GM19397 (cell line): Measurements from ENCODE around the gene INTS3.

Experiments used
- ATAC-seq: cut with Tn5 transposase; IDR thresholded peaks from one replicate; pipeline ENCODE4 v1.9.1; 2021; ENCODE audit warnings: mild to moderate bottlenecking, moderate library complexity; ENCODE audit not compliant: unreplicated experiment

Gene INTS3

GRCh38 chr1:153795934-153796785, 68.3 kb downstream of the INTS3 start:
- ATAC-seq, result no peak

GRCh38 chr1:153796786-153797659, 69.2 kb downstream of the INTS3 start:
- peak; percentile 55 for ATAC-seq

DNA sequence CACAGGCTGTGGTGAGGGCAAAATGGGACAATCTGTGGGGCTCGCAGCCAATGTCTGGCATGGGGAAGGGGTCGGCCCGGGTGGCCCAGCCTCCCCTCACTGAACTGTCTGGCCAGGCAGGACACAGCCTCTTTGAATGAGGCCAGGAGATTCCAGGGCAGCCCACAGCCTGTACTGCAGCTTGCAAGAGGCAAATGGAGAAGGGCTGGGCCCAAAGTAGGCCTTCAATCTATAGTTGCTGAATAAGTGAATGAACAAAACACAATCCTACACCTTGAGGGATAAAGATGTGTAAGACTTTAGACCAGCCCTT, 70.6 kb downstream of the INTS3 start:
- no peak for ATAC-seq

DNA sequence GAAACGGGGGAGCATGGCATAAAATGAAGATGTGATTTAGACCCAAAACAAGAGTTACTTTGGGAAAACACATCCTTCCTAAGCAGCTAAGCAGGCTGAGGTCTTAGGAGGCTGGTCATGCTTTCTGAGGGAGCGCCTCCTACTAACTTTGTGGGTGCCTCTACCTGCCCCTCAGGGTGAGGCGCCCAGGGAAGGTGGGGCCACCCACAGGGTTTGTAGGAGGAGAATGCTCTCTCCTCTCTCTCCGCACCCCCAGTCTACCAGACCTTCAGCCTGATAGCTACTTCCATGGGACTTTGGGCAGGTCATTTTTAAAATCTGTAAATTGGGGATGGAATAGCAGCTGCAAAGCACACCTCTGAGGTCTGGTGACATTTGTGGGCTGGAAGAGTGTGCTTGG, 71.2 kb downstream of the INTS3 start:
- no peak for ATAC-seq

DNA sequence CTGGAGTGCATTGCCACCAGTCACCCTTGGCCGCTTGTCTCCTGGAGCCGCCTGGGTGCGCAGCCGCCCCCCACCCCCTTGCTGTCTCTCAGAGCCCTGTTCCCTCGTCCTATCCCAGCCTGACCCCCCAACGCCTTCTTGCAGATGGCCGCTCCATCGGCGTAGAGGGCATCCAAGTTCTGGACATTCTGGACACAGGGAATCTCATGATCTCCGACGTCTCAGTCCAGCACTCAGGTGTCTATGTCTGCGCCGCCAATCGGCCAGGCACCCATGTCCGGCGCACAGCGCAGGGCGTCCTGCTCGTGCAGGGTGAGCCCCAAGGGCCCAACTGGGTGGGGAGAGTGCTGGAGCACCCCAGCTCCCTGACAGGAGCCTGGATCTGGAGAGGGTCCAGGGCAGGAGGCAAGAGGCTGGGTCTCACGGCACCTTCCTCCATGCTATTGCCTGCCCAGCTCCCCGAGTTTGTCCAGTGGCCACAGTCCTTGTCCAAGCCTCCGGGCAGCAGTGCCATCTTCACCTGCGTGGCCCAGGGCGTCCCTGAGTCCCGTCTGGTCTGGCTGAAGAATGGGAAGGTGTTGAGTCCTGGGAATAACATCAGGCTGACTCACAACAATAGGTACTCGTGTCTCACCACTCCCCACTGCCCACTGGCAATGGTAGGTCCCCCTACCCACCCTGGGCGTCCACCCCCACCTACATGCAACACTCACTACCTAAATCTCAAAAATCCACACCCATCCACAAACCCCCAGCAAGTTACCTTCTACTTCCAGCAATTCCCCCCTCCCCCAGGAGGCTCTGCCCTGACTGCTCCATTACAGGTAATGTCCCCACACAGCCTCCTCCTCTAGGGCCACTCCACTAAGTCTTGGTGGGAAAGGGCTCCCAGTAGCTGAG, 72.0 kb downstream of the INTS3 start:
- no peak for ATAC-seq

DNA sequence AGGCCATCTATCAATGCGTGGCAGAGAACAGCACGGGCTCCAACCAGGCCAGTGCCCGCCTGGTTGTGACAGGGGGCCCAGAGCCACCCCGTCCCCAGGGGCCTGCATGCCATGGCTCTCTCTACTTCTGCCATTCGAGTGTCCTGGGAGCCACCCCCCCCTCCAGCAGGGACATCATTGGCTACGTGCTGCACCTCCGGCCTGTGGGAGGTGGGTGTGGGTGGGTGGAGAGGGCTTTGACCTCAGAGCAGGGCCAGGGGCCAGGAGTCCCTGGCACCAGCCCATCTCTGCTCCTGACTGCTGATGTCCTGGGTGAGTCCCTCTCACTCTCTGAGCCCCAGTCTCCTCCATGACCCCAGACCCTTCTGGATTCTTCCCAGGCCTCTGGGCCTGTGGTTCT, 72.7 kb downstream of the INTS3 start:
- no peak for ATAC-seq

GRCh38 chr1:153801028-153801625, 73.3 kb downstream of the INTS3 start:
- no peak for ATAC-seq

- ATAC-seq, result no peak
These were observed 74.2 kb downstream of the INTS3 start for GRCh38 chr1:153801786-153802697.

- no peak for ATAC-seq
These were observed 75.7 kb downstream of the INTS3 start for GRCh38 chr1:153803470-153804056.

DNA sequence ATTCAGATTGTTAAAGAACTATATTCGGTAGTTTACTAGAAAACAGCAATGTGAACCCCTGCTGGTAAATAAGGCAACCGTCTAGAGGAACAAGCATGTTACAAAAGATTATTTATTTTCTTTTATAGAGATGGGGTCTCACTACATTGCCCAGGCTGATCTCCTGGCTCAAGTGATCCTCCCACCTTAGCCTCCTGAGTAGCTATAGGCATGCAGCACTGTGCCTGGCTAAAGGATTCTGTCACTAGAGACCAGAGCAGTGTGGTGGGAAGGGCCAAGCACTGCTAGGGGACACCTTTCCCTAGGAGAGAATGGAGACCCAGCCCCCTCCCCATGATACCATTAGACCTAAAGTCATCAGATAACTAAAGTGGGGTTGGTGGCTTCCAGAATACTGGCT, 76.3 kb downstream of the INTS3 start:
- ATAC-seq, result no peak

DNA sequence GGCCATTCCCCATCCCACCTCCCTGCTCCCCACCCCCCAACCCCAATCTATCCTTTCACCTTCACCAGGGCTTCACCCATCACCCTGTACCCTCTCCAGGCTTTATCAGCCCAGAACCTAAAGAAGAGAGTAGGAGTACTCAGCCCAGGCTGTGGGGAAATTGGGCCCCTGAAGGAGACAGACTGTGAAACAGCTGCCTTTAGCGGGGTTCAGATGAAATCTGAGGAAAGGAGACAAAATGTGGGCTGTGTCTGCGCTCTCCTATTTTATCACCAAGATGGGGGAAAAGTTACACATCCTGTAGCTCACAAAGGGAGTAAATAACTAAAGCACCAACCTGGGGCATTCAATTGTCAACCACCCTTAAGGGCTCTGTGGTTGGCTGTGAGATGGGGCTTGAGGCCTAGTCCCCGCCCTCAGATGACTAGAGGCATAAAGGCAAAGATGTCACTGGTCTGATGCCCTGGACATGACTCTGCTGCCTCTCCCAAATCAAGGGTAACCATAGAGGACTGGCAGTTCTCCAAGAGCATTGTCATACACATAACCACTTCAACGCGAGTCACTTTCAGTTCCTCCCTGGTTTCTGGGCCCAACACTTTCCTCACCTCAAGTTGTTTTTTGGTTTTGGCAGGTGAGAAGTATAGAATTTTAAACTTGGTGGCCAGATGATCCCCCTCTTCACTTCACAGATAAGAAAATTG, 77.3 kb downstream of the INTS3 start:
- ATAC-seq, result peak; percentile 85

GRCh38 chr1:153805886-153806719, 78.3 kb downstream of the INTS3 start:
- ATAC-seq, result peak; percentile 15

DNA sequence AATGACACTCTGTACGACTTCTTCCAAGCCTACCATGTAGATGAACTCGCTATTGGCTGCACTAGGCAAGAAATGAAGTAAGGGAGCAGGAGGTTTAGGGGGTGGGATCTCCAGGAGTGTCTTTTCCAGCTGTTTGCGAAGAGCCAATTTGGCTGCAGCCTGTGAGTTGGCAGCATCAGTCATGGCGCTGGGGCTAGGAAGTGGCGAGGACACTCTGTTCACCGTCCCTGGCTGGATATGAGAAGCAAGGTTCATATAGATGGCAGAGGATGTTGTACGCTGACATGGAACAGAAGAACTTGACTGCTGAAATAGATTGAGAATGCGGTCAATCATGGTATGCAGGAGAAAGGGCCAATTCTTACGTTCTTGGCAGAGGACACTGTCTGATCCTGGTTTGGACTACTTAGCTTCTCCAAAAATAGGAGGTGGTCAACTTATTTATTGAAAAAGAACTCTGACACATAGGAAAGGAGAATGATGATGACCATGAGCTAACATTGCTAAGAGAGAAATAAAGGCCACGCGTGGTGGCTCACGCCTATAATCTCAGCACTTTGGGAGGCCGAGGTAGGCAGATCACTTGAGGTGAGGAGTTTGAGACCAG, 88.5 kb downstream of the INTS3 start:
- ATAC-seq, result no peak

DNA sequence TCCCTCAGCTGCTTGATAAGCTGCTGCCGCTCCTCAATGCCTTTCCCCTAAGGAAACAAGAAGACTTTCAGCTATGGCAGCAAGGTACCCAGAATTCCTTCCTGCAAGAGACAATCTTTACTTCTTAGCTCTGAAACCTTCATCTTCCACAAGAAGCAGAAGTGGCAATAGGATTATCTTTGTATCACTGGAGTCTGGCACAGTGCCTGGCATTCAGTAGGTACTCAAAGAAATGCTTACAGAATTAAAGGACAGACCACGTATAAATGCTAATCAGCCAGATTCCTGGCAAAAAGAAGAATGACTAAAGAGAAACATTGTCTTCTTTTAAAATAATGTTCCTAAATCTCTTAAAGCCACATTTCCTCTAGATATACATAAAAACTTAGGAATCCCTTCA, 91.0 kb downstream of the INTS3 start:
- ATAC-seq, result no peak
